Stimulated activated CD4-positive, alpha-beta T cell treated with anti-CD3 and anti-CD28 coated beads, Interleukin-4, amount 100 ng/mL, for 4 hours (primary cell): Measurements from ENCODE around the gene SPINK14.

Source experiments
- DNase-seq, 2 experiments: peaks; one replicate each; pipeline ENCODE4 v3.0.0-alpha.2; 2020

SPINK14 gene

DNA sequence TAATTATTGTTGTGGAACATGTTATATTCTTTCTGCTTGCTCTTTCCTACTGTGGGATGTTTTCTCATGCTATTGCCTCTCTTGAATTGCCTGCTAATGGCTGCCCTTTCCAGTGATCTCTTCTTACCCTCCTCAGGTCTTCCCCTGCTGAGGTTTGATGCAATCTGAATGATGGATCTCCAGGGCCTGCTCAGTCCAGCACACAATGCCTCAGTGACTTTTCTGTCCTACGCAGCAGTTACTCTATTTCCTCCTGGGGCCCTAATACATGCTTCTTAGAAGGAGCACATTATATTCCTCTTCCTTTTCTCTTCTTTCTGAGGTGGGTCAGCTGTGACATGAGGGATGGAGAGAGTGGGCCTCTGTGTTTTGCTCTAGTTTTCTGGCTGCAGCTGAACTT lies at the start of gene SPINK14:
Gene SPINK14 (plus strand): TSS at position 301 of the 400 bp plus-strand sequence. CDS start 1,187 bp downstream, outside the sequence.
- no peak for DNase-seq

GRCh38 chr5:148120317-148120716 lies 48.0 kb upstream of the SPINK14 start:
- DNase-seq: no peak

GRCh38 chr5:148125641-148126040 lies 42.7 kb upstream of the SPINK14 start:
- DNase-seq: no peak

DNA sequence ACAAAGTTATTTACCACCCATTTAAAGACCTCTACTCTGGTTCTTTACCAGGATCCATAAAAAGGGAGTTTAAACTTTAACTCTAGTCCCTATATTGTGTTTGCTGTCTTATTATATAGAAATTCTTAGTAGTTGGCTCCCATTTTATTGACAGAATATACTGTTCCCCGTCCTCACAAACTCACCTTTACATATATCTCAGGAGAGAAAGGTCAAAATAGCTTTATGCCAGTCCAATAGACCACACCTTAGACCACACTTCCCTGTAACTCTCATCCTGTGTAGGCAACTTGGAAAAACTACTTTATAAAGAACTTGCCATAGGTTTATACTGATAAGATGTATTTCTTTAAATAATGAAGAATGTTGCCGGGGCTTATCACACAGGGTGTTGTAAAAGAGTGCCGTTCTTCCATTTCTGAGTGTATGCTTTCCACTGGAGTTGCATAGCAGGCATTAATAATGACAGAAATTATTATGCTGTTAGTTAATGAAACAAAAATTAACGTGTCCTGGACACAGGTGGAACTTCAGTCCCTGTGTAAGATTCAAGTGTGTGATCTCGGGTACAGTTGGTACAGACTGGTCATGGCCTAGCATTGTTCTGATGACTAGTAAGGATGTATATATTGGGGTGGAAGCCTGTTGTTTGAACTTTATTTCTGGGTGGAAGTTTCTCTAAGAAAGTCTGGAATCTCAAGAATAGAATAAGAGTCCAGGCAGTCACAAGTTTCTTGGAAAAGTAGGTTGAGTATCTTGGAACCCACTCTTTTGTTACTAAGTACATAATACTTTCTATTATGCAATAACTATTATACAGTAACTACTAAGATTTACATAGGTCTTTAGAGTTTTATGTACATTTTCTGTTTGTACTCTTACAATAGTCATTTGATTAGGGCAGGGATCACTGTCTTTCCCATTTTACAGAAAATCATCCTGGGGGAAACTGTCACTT lies 33.0 kb upstream of the SPINK14 start:
- no peak for DNase-seq

DNA sequence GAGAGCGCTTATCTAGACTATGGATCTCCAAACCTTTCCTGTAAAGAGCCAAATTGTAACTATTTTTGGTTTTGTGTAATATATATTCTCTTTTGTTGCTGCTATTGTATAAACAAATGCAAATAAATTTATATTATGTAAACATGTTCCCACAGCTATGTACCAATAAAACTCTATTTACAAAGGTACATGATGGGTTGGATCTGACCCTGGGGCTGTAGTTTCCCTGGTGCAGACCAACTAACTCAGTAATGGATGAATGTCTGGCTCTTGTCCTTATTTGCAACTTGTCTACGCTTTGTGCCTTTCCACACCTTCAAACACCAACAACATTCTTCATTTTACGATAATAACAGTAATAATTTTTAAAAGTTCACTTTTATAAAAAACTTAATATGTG lies 27.5 kb upstream of the SPINK14 start:
- no peak for DNase-seq

GRCh38 chr5:148141645-148142044 lies 26.7 kb upstream of the SPINK14 start:
- DNase-seq: no peak

GRCh38 chr5:148145916-148146315 lies 22.4 kb upstream of the SPINK14 start:
- no peak for DNase-seq

DNA sequence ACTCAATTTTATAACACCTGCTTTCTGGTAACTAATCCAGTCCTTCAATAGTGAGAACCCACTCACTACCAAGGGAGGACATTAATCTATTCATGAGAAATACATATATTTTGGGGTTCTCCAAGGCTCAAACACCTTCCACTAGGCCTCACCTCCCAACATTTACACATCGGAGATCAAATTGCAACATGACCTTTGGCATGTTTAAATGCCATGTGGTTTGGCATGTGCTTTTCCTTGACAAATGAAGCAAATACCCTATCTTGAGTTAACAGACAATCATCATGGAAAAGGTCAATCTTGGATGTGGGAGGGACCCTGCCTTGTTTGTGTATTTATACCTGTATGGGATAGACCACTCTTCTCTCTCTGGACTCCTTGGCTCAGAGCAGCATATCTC lies 21.9 kb upstream of the SPINK14 start:
- no peak for DNase-seq

GRCh38 chr5:148147415-148147814 lies 20.9 kb upstream of the SPINK14 start:
- DNase-seq: no peak

DNA sequence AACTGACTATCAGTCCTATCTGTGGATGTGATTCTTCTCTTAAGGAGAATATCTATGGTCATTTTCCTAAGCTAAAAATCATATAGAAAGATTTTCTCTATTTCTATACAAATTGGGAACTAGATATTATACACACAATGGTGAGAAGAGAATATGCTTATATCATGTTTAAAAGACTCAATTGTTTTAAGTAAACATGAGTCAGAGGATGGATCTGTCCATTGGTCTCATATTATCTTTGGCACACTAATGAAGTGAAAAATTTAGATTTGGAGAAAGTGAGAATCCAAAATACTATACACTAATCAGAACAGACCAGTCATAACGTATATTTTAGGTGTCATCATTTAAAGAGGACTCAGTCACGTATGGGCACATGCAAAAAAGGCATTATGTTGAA lies 16.5 kb upstream of the SPINK14 start:
- no peak for DNase-seq

DNA sequence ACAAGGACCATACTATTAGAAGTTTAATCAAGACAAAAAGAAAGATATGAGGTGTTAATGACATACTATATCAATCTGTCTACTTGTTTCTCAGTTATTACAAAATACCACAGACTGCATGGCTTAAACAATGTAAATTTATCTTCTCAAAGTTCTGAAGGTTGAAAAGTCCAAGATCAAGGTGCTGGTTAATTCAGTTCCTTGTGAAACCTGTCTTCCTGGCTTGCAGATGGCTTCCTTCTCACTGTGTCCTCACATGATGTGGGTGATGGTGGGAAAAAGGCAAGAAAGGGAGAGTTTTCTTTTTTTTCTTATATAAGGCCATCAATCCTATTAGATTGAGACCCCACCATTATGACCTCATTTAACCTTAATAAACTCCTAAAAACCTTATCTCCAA lies 15.6 kb upstream of the SPINK14 start:
- no peak for DNase-seq

DNA sequence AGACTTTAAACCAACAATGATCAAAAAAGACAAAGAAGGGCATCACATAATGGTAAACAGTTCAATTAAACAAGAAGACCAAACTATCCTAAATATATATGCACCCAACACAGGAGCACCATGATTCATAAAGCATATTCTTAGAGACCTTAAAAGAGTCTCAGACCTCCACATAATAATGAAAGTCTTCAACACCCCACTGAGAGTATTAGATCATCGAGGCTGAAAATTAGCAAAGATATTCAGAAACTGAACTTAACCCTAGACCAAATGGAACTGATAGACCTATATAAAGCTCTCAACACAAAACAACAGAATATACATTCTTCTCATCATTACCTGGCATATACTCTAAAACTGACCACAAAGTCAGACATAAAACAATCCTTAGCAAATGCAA lies 11.7 kb upstream of the SPINK14 start:
- DNase-seq: no peak

DNA sequence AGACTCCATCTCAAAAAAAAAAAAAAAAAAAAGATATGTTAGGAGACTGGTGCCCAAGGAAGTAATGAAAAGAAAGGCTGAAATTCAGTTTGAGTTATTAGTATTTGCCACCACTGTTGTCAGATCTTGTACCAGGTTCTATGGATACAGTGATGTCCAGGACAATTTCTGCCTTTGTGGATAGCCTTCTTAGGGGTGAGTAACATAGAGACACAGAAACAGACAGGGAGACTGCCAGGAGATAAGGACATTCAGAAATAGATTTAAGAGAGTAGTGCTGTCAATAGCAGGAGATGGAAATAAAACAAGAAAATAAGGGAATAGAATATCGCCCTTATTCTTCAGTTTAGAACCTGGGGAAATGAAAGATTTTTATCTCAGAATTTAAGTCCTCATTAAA lies 6.3 kb upstream of the SPINK14 start:
- DNase-seq: no peak

- DNase-seq: no peak
Measured at GRCh38 chr5:148163345-148163744, 5.0 kb upstream of the SPINK14 start.

DNA sequence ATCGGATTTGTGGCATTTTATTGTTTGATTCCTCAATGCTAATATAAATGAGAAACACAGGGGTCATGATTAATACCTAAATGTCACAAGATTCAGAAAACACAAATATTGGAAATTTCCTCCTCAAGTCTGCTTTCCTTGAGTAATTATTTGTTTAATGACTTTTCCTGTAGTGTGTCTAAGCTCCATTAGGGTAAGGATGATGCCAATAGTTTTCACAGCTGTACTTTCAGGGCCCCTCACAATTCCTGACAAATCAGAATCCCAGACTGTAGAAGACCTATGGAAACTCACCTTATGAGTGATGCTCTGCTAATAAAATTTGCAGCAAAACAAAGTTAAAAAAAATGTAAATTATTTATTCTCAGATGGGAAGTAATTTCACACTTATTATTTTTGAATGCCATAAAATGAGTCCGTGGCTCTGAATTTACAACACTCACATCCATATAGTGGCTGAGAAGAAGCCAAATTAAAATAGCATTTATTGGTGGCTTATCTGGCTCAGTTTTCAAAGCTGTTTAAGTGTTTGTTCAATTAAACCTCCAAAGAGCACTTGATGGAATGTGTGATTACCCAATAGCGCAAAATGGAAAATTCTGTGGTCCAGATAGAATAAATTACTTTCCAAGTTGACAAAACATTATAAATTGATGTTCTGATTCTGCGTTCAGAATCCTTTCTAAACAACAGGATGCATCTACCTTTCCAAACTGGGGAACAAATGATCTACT lies 1.6 kb upstream of the SPINK14 start:
- DNase-seq: no peak

- no peak for DNase-seq
Measured at GRCh38 chr5:148172377-148172776, 4.0 kb downstream of the SPINK14 start.

- DNase-seq: no peak
Measured at GRCh38 chr5:148176480-148176879, 8.1 kb downstream of the SPINK14 start.

DNA sequence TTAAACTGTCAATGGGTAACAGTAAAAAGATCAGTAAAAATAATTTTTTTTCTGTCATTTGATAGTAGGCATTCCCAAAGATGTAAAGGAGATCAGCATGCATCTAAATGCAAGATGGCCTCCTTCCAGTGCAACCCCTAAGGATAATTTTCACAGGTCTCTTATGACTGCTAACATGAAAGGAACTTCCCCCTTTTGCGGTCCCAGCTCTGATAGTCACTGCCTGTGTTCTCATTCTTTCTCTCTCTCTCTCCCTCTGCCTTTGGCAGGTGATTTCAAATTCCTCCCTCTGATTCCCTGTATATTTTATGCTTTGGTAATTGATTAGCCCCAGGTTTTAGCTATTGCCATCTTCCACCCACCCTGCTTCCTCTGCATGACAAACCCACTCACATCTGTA lies 8.9 kb downstream of the SPINK14 start:
- DNase-seq: no peak

GRCh38 chr5:148179234-148179824 lies 11.0 kb downstream of the SPINK14 start:
- DNase-seq: no peak

DNA sequence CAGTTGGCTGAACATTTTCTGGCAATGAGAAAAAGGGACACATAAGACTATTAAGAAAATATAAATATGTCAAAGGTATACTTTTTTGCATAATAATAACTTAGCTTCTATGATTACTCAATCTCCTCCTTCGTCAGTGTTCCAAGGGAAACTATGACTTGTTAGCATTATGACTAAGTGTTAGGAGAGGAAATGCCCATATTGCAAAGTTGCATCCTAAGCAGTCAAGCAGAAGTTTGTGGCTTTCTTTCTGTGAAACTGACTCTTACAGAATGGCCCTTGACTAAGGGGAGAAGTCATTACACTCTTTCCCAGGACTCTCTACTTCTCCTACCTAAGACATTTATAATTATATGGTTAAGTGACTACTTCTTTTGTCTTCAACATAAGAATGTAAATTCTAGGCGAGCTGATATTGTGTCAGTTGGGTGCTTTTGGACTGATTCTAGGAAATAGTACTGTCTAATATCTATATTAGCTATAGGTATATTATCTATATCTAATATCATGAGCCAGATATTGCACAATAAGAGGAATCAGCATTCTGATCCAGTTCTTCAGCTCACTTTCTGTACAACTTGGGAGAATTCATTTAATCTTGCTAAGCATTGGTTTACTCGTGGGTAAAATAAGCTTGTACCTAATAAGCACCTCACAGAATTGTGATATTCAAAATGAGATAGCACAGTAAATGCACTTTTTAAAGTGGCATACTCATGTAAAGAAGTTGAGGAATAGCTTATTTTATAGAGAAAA lies 18.1 kb downstream of the SPINK14 start:
- DNase-seq: no peak

DNA sequence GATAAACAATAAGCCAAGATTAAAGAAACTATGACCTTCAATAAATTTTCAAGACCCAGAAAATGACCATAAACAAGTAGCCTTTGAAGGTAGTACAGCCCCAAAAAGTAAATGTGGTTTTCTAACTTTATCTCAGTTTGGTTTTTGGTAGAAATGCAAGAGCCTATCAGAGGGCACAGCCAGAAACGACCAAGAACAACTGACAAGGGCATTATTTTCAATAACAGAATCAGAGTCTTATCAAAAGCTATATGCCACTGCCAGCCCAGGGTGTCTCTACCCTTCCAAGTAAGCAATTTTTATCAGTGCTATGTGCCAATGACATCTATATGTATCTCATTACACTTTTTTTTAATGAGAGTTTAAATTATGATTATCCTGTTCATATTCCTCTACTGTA lies 22.7 kb downstream of the SPINK14 start:
- DNase-seq: no peak

- DNase-seq: no peak
Measured at GRCh38 chr5:148193202-148193601, 24.9 kb downstream of the SPINK14 start.

DNA sequence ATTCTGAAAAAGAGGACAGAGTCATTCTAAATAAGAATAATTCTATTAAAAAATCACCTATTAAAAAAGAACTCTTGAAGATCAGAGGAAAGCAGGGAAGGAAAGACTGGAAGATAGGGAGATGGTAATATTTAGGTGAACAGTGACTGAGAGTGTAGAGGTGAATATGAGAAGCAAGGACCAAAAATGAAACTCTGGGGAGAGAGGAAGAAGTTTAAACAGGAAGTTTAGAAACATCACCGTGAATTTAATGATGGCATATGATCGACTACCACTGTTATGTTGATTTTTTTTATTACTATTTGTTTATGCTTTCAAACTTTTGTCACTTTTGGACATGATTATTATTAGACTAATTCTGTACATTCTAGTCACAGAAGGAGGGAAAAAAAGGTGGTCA lies 32.8 kb downstream of the SPINK14 start:
- DNase-seq: no peak
